Neural cell (in vitro differentiated cells): ENCODE measurements around the gene HELT. TPM values are rescaled to one million over a fixed set of nuclear protein-coding genes. Genes with fewer than 3 reads are reported as not detected.

Source experiments
- H2AFZ ChIP-seq: fragments of 200-600, 300-800 bp; sonication (generic), shearing (Covaris generic); 2 replicates; pipeline ENCODE4 v1.6.0; 2014; ENCODE audit warnings: low read depth, mild to moderate bottlenecking, antibody characterized with exemption, low read length, moderate library complexity
- H3F3A ChIP-seq: fragments of 200-600 bp; shearing (Covaris generic); 2 replicates; pipeline ENCODE4 v1.6.1; 2016; ENCODE audit warnings: mild to moderate bottlenecking, moderate library complexity, mixed read lengths, antibody characterized with exemption, low read length; ENCODE audit not compliant: insufficient read depth, poor library complexity, severe bottlenecking
- H3K27ac ChIP-seq: fragments of 200-600, 300-800 bp; sonication (generic), shearing (Covaris generic); 2 replicates; pipeline ENCODE4 v1.5.1; 2014; ENCODE audit warnings: mild to moderate bottlenecking, low read length, moderate library complexity
- H3K27me3 ChIP-seq: fragments of 300-800, 200-600 bp; sonication (generic), shearing (Covaris generic); 2 replicates; pipeline ENCODE4 v1.6.0; 2014; ENCODE audit warnings: mild to moderate bottlenecking, low read depth, low read length, moderate library complexity; ENCODE audit not compliant: insufficient read depth
- H3K36me3 ChIP-seq: fragments of 300-800, 200-600 bp; sonication (generic), shearing (Covaris generic); 2 replicates; pipeline ENCODE4 v1.5.1; 2014; ENCODE audit warnings: mild to moderate bottlenecking, antibody characterized with exemption, low read length, moderate library complexity; ENCODE audit not compliant: insufficient read depth
- H3K4me2 ChIP-seq: fragments of 300-800, 200-600 bp; sonication (generic), shearing (Covaris generic); 2 replicates; pipeline ENCODE4 v1.6.0; 2014; ENCODE audit warnings: mild to moderate bottlenecking, low read length
- H3K4me3 ChIP-seq: fragments of 300-800, 200-600 bp; sonication (generic), shearing (Covaris generic); 2 replicates; pipeline ENCODE4 v1.5.1; 2014; ENCODE audit warnings: mild to moderate bottlenecking, low read length, moderate library complexity
- H3K79me2 ChIP-seq: fragments of 200-600 bp; shearing (Covaris generic); replicated peaks from 2 replicates; pipeline ENCODE4 v1.6.0; 2014; ENCODE audit warnings: mild to moderate bottlenecking, low read length, moderate library complexity; ENCODE audit not compliant: insufficient read depth
- H3K9ac ChIP-seq: fragments of 300-800, 200-600 bp; sonication (generic), shearing (Covaris generic); 2 replicates; pipeline ENCODE4 v1.6.1; 2016; ENCODE audit warnings: mild to moderate bottlenecking, low read length, mixed read lengths
- H3K9me2 ChIP-seq: fragments of 200-600 bp; shearing (Covaris generic); 2 replicates; pipeline ENCODE4 v1.6.1; 2016; ENCODE audit warnings: mild to moderate bottlenecking, low read length, mixed read lengths; ENCODE audit not compliant: insufficient read depth
- H3K9me3 ChIP-seq: fragments of 200-600, 300-800 bp; sonication (generic), shearing (Covaris generic); 2 replicates; pipeline ENCODE4 v1.6.1; 2016; ENCODE audit warnings: mild to moderate bottlenecking, mixed run types, low read length, moderate library complexity, mixed read lengths
- H4K20me1 ChIP-seq: fragments of 200-600 bp; shearing (Covaris generic); 2 replicates; pipeline ENCODE4 v1.6.1; 2016; ENCODE audit warnings: mild to moderate bottlenecking, mixed run types; ENCODE audit not compliant: insufficient read depth
- EP300 ChIP-seq: fragments of 450-650 bp; conservative IDR thresholded peaks from 2 replicates; pipeline ENCODE4 v1.6.1; 2014; ENCODE audit warnings: antibody characterized with exemption, mild to moderate bottlenecking, moderate library complexity; ENCODE audit not compliant: poor library complexity, severe bottlenecking
- EZH2 ChIP-seq: fragments of 200-600, 300-800 bp; shearing (Covaris generic), sonication (generic); IDR thresholded peaks from 2 replicates; pipeline ENCODE4 v1.6.1; 2014; ENCODE audit warnings: antibody characterized with exemption, low read length, borderline replicate concordance, mild to moderate bottlenecking; ENCODE audit not compliant: insufficient read depth, poor library complexity, severe bottlenecking
- MXI1 ChIP-seq: fragments of 450-650 bp; conservative IDR thresholded peaks from 2 replicates; pipeline ENCODE4 v1.6.1; 2014; ENCODE audit warnings: antibody characterized with exemption, mild to moderate bottlenecking; ENCODE audit not compliant: poor library complexity, severe bottlenecking
- POLR2AphosphoS5 ChIP-seq: IDR thresholded peaks from 2 replicates; pipeline ENCODE4 v1.6.1; 2012
- RAD21 ChIP-seq: fragments of 450-650 bp; conservative IDR thresholded peaks from 2 replicates; pipeline ENCODE4 v1.6.1; 2014; ENCODE audit warnings: antibody characterized with exemption, mild to moderate bottlenecking, moderate library complexity
- REST ChIP-seq: IDR thresholded peaks from 2 replicates; pipeline ENCODE4 v1.6.1; 2012; ENCODE audit warnings: borderline replicate concordance
- SMC3 ChIP-seq: fragments of 450-650 bp; conservative IDR thresholded peaks from 2 replicates; pipeline ENCODE4 v1.6.1; 2014; ENCODE audit warnings: antibody characterized with exemption, mild to moderate bottlenecking, moderate library complexity; ENCODE audit not compliant: poor library complexity
- TAF1 ChIP-seq: IDR thresholded peaks from 2 replicates; pipeline ENCODE4 v1.6.1; 2012; ENCODE audit warnings: low read depth
- polyA plus RNA-seq: library from polyadenylated mRNA; depleted of rRNA; stranded (reverse); fragments of >200 nt; gene quantifications from 2 replicates; pipeline ENCODE4 v1.2.3, GENCODE V29; 2014
- TF ChIP-seq, protein P1 (sequence below): fragments of 450-650 bp; IDR thresholded peaks from 2 replicates; pipeline ENCODE4 v1.5.1; 2014; ENCODE audit warnings: antibody characterized with exemption, mild to moderate bottlenecking, moderate library complexity; ENCODE audit not compliant: poor library complexity, severe bottlenecking

HELT gene
- polyA plus RNA-seq, 1 donor from 2014 or later: not detected

DNA sequence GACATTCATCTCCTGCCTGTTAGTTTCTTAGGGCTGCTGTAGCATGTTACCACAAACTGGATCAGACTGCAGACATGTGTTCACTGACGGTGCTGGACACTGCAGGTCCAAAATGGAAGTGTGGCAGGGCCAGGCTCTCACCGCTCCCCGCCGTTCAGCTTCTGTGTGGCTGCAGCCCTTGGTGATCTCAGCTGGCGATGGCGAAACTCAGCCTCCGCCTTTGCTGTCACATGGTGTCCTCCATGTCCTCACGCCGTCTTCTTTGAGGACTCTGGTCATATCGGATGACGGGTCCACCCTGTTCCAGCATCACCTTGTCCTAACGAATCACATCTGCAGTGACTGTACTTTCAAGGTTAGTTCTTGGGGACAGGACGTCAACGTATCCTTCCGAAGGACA, 25.9 kb upstream of the HELT start:
- no peaks in the 10 kb centered on the region for H3K9me2 ChIP-seq
- no peak overlapping the region for H3K27ac ChIP-seq
- no peaks in the 10 kb centered on the region for H3K36me3 ChIP-seq
- H2AFZ ChIP-seq: no peak overlapping the region
- no peak overlapping the region for H3K4me3 ChIP-seq
- no peaks in the 10 kb centered on the region for H3K9me3 ChIP-seq
- no peaks in the 10 kb centered on the region for H3K79me2 ChIP-seq
- no peaks in the 10 kb centered on the region for H4K20me1 ChIP-seq
- TF ChIP-seq EZH2 (no peak), TAF1 (no peak), MXI1 (no peak), SMC3 (no peak), POLR2AphosphoS5 (no peak), EP300 (no peak)
- TF ChIP-seq, protein P1, sequence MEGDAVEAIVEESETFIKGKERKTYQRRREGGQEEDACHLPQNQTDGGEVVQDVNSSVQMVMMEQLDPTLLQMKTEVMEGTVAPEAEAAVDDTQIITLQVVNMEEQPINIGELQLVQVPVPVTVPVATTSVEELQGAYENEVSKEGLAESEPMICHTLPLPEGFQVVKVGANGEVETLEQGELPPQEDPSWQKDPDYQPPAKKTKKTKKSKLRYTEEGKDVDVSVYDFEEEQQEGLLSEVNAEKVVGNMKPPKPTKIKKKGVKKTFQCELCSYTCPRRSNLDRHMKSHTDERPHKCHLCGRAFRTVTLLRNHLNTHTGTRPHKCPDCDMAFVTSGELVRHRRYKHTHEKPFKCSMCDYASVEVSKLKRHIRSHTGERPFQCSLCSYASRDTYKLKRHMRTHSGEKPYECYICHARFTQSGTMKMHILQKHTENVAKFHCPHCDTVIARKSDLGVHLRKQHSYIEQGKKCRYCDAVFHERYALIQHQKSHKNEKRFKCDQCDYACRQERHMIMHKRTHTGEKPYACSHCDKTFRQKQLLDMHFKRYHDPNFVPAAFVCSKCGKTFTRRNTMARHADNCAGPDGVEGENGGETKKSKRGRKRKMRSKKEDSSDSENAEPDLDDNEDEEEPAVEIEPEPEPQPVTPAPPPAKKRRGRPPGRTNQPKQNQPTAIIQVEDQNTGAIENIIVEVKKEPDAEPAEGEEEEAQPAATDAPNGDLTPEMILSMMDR: no peak
- no peak overlapping the region for H3K9ac ChIP-seq
- no peaks in the 10 kb centered on the region for H3K27me3 ChIP-seq
- no peaks in the 10 kb centered on the region for H3F3A ChIP-seq
- H3K4me2 ChIP-seq: no peak overlapping the region

GRCh38 chr4:184993247-184993646, 25.0 kb upstream of the HELT start:
- no peak overlapping the region for H3K9ac ChIP-seq
- H3K36me3 ChIP-seq: no peaks in the 10 kb centered on the region
- no peaks in the 10 kb centered on the region for H3K79me2 ChIP-seq
- H4K20me1 ChIP-seq: no peaks in the 10 kb centered on the region
- no peak overlapping the region for H2AFZ ChIP-seq
- H3K4me2 ChIP-seq: no peak overlapping the region
- H3K9me3 ChIP-seq: no peaks in the 10 kb centered on the region
- no peaks in the 10 kb centered on the region for H3F3A ChIP-seq
- no peaks in the 10 kb centered on the region for H3K27me3 ChIP-seq
- H3K9me2 ChIP-seq: no peaks in the 10 kb centered on the region
- H3K4me3 ChIP-seq: no peak overlapping the region
- TF ChIP-seq REST (no peak), MXI1 (no peak), RAD21 (no peak), SMC3 (no peak), EZH2 (no peak), POLR2AphosphoS5 (no peak), EP300 (no peak), TAF1 (no peak)
- TF ChIP-seq, protein P1: no peak
- H3K27ac ChIP-seq: no peak overlapping the region
